GM18505 (cell line): ENCODE data around the gene ZNF71.

Experiments
- ATAC-seq: cut with Tn5 transposase; IDR thresholded peaks from one replicate; pipeline ENCODE4 v1.9.1; 2021; ENCODE audit not compliant: unreplicated experiment
- POLR2A ChIP-seq: IDR thresholded peaks from 4 replicates; pipeline ENCODE4 v1.6.1; 2011; ENCODE audit warnings: borderline replicate concordance; ENCODE audit not compliant: insufficient read depth, insufficient read length; ENCODE audit errors: extremely low read depth

ZNF71 gene

DNA sequence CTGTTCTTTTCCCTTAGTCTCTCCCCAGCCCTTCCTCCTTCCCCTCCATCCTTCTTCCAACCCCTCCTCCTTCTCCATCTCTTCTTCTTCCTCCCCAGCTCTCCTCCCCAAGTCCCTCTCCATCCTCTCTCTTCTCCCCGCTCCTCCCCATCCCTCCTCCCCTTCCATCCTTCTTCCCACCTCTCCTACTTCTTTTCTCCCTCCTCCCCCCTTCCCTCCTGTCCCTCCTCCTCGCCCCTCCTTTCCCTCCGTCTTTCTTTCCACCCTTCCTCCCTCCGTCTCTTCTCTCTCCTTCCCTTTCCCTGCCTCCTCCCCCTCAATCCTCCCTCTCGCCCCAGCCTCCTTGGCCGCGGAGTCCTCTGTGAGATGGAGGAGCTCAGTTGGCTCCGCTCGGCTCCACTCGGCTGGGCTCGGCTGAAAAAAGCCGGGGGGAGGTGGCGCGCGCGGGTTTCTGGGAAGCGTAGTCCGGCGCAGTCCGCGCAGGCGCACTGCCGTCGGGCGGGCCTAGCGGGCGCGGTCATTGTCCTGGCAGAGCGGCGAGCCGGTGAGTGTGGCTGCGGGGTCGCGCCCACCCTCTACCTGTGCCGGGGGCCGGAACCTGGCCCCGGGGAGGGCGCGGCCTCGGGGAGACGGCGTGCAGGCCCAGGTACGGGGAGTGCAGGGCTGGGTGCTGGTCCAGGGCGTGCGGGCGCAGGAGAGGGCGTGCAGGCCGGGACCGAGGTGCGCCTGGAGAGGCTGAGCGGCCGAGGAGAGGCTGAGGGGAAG lies at the start of gene ZNF71:
TSS of gene ZNF71 (plus strand) at position 520 of the 765 bp plus-strand sequence. CDS start 6,257 bp downstream, outside the sequence.
- peak; percentile 97 for ATAC-seq
- peak; percentile 18 for TF ChIP-seq POLR2A

DNA sequence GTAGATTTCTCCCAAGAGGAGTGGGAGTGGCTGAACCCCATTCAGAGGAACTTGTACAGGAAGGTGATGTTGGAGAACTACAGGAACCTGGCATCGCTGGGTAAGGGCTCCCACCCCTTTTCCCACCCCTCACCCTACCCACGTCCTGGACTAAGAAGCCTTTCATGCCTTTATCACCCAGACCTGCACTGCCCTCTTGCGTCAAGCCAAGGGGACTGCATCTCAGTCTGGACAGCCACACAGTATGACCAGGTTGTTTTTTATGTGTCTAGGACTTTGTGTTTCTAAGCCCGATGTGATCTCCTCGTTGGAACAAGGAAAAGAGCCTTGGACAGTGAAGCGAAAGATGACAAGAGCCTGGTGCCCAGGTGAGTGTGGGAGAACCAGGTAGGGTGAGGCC lies 47.6 kb upstream of the ZNF71 start:
- ATAC-seq = no peak
- TF ChIP-seq POLR2A = no peak

DNA sequence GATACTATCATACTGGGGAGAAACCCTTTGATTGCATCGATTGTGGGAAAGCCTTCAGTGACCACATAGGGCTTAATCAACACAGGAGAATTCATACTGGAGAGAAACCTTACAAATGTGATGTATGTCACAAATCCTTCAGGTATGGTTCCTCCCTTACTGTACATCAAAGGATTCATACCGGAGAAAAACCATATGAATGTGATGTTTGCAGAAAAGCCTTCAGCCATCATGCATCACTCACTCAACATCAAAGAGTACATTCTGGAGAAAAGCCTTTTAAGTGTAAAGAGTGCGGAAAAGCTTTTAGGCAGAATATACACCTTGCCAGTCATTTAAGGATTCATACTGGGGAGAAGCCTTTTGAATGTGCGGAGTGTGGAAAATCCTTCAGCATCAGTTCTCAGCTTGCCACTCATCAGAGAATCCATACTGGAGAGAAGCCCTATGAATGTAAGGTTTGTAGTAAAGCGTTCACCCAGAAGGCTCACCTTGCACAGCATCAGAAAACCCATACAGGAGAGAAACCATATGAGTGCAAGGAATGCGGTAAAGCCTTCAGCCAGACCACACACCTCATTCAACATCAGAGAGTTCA lies 40.7 kb upstream of the ZNF71 start:
- TF ChIP-seq POLR2A = no peak
- ATAC-seq = no peak

DNA sequence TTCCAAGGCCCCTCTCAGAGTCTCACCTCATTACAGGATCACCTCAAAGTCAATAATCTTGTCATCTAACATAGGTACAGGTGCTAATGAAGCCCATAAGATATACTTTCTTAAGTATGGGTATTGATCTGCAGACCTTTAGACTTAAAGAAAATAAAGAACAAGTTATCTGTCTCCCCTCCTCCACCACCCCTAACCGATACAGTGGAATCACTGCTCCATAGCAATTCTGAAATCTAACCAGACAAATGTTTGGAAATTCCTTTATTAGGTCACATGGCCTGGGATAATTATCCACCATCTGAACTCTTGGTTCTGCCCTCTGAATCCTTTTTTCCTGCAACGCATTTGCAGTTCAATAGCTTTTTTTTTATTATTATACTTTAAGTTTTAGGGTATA lies 32.3 kb upstream of the ZNF71 start:
- ATAC-seq = no peak
- no peak for TF ChIP-seq POLR2A

DNA sequence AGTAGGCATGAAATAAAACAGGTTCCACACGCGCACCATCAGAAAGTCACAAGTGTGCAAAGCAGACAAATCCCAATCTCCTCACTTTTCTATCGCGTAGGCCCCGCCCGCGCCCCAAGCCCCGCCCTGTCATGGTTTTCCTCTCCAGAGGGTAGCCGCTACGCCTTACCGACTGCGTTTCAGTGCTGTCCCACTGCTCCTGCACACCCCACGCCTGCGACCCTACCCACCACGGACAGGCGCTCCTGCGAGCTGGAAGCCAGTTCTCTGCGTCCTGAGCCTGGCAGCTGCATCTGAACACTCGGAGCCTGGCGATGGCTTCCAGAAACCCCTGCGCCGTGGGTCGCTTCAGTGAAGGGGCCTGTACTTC lies 28.2 kb upstream of the ZNF71 start:
- peak; percentile 29 for ATAC-seq
- no peak for TF ChIP-seq POLR2A

DNA sequence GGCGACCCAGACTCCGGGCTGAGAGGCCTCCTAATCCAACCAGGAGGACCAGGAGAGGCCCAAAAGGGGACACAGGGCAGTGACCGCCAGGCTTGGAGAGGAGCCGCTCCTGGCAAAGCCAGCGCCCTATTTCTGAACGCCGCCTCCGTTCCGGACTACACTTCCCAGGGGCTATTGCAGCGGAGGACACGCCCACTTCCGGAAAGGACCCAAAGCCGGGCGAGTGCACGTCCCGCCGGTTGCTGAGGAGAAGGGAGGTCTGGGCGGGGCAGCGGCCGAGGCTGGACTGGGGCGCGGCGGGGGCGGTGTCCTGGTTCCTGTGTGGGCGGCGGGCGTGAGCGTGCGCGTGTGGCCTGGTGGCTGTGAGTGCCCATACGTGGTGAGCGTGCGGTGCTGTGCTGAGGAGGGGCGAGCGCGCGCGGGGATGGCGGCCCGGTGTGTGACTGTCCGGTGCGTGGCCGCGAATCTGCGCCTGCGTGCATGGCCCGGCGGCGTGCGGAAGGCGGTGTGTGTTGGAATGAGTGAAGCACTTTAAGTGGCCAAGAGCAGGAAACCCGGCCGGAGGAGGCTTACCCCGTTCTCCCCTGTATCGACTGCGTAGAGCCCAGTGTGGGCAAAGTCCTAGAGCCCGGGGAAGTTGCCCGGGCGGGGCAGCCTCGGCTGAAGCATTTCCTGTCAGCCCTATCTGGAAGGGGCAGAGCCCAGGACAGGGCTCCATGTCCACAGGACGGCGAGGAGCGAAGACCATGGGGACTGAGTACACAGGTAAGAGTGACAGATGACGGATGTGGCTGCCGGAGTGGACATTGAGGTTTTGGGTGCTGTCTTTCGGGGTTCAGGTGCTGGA lies 27.6 kb upstream of the ZNF71 start, which contains the start of gene ZNF470:
TSS of gene ZNF470 (plus strand) at position 195 of the 847 bp plus-strand sequence. CDS start 2,844 bp downstream, outside the sequence.
- ATAC-seq = peak; percentile 98

DNA sequence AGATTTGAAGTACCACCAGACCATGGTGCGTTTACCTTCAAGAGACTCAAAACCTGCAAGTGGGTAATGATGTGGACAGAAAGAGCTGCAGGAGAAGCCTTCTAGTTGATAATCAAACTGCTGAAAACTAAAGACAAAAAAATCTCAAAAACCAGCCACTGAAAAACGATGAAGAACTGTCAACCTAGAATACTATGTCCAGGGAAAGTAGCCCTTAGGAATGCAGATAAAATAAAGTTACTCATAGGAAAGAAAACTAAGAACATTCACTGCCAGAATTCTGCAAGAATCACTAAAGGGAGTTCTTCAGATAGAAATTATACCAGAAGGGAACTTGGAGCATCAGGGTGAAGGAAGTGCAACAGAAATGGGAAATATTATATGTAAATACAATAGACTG lies 22.5 kb upstream of the ZNF71 start:
- TF ChIP-seq POLR2A = no peak
- no peak for ATAC-seq

More for the DNA sequence above, 27.6 kb upstream of the ZNF71 start, which contains the start of gene ZNF470:
- TF ChIP-seq POLR2A = peak; percentile 44

DNA sequence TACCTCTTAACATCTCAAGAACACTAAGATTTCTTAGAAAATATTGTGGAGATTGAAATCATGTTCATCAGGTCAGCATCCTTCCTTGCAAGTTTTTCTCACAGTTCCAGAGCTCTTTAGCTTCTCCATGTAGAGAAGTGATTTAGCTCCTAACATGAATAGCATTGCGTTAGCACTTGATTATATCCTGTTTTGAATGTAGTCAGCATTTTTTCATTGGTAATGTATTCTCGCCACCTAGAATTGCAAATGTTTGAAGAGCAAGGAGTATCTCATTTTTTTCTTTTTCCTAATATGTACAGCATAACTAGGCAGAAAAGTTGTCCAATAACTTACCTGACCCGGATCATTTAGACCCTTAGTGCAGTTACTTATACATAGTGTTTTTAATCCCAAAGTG lies 21.2 kb upstream of the ZNF71 start:
- ATAC-seq = no peak
- TF ChIP-seq POLR2A = no peak

DNA sequence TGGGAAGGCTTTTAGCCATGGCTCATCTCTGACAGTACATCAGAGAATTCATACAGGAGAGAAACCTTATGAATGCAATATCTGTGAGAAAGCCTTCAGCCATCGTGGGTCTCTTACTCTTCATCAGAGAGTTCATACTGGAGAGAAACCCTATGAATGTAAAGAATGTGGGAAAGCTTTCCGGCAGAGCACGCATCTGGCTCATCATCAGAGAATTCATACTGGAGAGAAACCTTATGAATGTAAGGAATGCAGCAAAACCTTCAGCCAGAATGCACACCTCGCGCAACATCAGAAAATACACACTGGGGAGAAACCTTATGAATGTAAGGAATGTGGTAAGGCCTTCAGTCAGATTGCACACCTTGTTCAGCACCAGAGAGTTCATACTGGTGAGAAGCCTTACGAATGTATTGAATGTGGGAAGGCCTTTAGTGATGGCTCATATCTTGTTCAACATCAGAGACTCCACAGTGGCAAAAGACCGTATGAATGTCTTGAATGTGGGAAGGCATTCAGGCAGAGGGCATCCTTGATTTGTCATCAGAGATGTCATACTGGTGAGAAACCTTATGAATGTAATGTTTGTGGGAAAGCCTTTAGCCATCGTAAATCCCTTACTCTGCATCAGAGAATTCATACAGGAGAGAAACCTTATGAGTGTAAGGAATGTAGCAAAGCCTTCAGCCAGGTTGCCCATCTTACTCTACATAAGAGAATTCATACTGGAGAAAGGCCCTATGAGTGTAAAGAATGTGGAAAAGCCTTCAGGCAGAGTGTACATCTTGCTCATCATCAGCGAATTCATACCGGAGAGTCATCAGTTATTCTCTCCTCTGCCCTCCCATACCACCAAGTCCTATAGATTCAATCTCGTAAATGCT lies 17.1 kb upstream of the ZNF71 start:
- no peak for TF ChIP-seq POLR2A
- ATAC-seq = no peak

DNA sequence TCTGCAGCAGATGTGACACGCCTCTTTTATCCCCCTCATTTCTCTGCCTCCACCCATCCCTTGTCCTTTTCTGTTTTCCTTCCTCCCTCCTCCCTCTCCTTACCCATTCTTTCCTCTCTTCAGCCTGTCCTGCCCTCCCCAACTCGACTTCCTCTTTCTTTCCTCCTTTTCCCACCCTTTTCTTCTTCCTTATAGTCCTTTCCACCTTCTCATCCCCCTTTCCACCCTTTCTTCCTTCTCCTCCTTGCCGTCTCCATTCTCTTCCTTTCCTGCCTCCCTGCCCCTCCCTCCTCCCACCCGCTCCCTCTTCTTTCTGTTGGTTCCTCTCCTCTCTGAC lies 688 bp upstream of the ZNF71 start:
- no peak for ATAC-seq
- TF ChIP-seq POLR2A = no peak

DNA sequence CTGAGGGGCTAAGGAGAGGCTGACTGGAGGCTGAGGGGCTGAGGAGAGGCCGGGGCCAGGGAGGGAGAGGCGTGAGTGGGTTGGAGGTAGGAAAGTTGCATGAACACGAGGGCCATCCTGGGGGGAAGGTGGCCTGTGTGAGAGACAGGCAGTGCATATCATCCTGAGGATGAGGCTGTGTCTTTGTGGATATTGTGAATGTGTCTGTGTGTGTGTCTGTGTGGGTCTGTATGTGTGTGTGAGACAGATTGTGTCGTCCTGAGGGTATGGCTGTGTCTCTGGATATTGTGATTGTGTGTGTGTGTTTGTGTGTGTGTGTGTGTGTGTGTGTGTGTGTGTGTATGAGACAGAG lies 422 bp downstream of the ZNF71 start:
- TF ChIP-seq POLR2A = no peak
- no peak for ATAC-seq

DNA sequence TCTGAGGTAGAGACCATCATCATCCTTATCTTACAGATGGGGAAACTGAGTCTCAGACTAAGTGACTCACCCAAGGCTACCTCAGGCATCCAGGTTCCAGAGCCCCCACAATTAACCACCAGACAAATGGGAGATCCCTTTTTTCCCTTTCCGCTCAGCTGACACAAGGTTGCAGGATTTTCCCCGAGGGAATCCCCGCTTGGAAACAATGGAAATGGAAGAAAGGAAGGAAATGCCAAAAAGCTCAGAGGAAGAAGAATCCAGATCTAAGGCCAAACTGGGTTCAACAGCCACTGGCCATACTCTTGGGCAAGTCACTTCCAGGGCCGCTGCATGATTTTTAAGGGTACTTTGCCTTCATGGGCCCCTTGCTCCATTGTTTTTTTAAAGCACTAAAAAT lies 1.6 kb downstream of the ZNF71 start:
- no peak for ATAC-seq
- no peak for TF ChIP-seq POLR2A

DNA sequence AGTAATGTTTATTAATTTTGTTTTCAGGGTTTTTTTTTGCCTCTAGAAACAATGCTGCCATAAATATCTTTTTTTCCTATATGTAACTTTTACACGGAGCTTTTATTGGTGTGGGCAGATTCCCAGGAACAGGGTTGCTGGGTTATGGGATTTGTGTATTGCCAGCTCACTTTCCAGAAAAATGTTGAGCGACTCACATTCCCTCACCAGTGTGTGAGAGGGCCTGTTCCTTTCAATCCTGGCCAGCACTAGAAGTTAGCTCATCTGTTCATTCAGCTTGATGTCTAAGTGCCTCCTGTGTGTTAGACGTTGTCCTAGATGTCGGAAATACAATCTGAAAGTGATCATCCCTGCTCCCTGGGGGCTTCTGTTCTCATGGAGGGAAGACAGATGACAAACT lies 2.6 kb downstream of the ZNF71 start:
- no peak for ATAC-seq

More for the DNA sequence above, 2.6 kb downstream of the ZNF71 start:
- TF ChIP-seq POLR2A = no peak
